WTC11 (cell line): ENCODE measurements around the gene PPCDC.

ENCODE experiments used
- CBFB ChIP-seq: sonication (generic); formaldehyde crosslinking; IDR thresholded peaks from 2 replicates; pipeline ENCODE4 v1.8.1; 2022; ENCODE audit warnings: mild to moderate bottlenecking, low read depth, missing genetic modification reagents
- CREB1 ChIP-seq: sonication (generic); formaldehyde crosslinking; IDR thresholded peaks from 2 replicates; pipeline ENCODE4 v1.8.0; 2023; ENCODE audit warnings: mild to moderate bottlenecking, missing genetic modification reagents
- EMX1 ChIP-seq: fragments of 250-450 bp; sonication (Bioruptor Pico); IDR thresholded peaks from 2 replicates; pipeline ENCODE4 v1.8.0; 2021; ENCODE audit warnings: mild to moderate bottlenecking
- MAX ChIP-seq: sonication (generic); formaldehyde crosslinking; IDR thresholded peaks from 2 replicates; pipeline ENCODE4 v1.8.0; 2022; ENCODE audit warnings: mild to moderate bottlenecking, missing genetic modification reagents
- NFE2L1 ChIP-seq: sonication (generic); formaldehyde crosslinking; IDR thresholded peaks from 2 replicates; pipeline ENCODE4 v1.8.1; 2023; ENCODE audit warnings: missing genetic modification reagents
- NR1H2 ChIP-seq: sonication (generic); formaldehyde crosslinking; IDR thresholded peaks from 2 replicates; pipeline ENCODE4 v1.9.0; 2021; ENCODE audit warnings: mild to moderate bottlenecking, moderate library complexity, missing genetic modification reagents
- NR3C1 ChIP-seq: sonication (generic); formaldehyde crosslinking; conservative IDR thresholded peaks from 2 replicates; pipeline ENCODE4 v1.8.1; 2023; ENCODE audit warnings: low read depth, mild to moderate bottlenecking, missing genetic modification reagents
- SMAD3 ChIP-seq: sonication (generic); formaldehyde crosslinking; IDR thresholded peaks from 2 replicates; pipeline ENCODE4 v1.8.0; 2022; ENCODE audit warnings: missing genetic modification reagents, mild to moderate bottlenecking, borderline replicate concordance
- STAT6 ChIP-seq: sonication (generic); formaldehyde crosslinking; conservative IDR thresholded peaks from 2 replicates; pipeline ENCODE4 v1.8.1; 2023; ENCODE audit warnings: mild to moderate bottlenecking, low read depth, missing genetic modification reagents, moderate library complexity
- ZNF263 ChIP-seq: sonication (generic); formaldehyde crosslinking; IDR thresholded peaks from 2 replicates; pipeline ENCODE4 v1.8.1; 2022; ENCODE audit warnings: low read depth, mild to moderate bottlenecking, moderate library complexity, missing genetic modification reagents
- TF ChIP-seq, protein P1 (sequence below): fragments of 200-600 bp; IDR thresholded peaks from 2 replicates; pipeline ENCODE4 v1.8.0; 2022; ENCODE audit warnings: antibody characterized with exemption
- TF ChIP-seq, protein P2 (sequence below): sonication (generic); formaldehyde crosslinking; IDR thresholded peaks from 2 replicates; pipeline ENCODE4 v1.8.0; 2023; ENCODE audit warnings: missing genetic modification reagents
- TF ChIP-seq, protein P3 (sequence below): sonication (generic); formaldehyde crosslinking; IDR thresholded peaks from 2 replicates; pipeline ENCODE4 v1.8.1; 2023; ENCODE audit warnings: mild to moderate bottlenecking, missing genetic modification reagents, moderate library complexity

DNA sequence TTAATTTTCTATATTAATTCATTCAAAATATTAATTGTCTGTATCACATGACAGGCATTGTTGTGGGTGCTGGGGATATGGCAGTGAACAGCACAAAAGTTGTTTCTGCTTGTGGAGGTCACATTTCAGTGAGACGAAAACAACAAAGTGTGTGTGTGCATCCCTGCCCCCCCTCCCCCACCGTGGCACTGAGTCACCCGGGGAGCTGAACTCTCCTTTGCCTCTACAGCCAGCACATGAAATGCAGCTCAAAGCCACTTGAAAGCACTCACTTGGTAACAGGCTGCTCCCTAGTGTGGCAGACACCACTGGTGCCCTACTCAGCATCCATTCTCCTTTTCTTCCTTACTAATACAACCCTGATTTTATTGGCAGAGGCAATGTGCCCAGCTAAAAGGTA, 44.9 kb upstream of the PPCDC start:
- no peak for TF ChIP-seq CBFB (CRISPR knock-in tag)
- TF ChIP-seq, protein P1, sequence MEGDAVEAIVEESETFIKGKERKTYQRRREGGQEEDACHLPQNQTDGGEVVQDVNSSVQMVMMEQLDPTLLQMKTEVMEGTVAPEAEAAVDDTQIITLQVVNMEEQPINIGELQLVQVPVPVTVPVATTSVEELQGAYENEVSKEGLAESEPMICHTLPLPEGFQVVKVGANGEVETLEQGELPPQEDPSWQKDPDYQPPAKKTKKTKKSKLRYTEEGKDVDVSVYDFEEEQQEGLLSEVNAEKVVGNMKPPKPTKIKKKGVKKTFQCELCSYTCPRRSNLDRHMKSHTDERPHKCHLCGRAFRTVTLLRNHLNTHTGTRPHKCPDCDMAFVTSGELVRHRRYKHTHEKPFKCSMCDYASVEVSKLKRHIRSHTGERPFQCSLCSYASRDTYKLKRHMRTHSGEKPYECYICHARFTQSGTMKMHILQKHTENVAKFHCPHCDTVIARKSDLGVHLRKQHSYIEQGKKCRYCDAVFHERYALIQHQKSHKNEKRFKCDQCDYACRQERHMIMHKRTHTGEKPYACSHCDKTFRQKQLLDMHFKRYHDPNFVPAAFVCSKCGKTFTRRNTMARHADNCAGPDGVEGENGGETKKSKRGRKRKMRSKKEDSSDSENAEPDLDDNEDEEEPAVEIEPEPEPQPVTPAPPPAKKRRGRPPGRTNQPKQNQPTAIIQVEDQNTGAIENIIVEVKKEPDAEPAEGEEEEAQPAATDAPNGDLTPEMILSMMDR = no peak
- TF ChIP-seq STAT6 = no peak
- TF ChIP-seq NFE2L1 (CRISPR knock-in tag) = no peak
- TF ChIP-seq, protein P2, sequence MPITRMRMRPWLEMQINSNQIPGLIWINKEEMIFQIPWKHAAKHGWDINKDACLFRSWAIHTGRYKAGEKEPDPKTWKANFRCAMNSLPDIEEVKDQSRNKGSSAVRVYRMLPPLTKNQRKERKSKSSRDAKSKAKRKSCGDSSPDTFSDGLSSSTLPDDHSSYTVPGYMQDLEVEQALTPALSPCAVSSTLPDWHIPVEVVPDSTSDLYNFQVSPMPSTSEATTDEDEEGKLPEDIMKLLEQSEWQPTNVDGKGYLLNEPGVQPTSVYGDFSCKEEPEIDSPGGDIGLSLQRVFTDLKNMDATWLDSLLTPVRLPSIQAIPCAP = no peak
- no peak for TF ChIP-seq NR3C1
- TF ChIP-seq CREB1 (CRISPR knock-in tag) = no peak
- TF ChIP-seq, protein P3, sequence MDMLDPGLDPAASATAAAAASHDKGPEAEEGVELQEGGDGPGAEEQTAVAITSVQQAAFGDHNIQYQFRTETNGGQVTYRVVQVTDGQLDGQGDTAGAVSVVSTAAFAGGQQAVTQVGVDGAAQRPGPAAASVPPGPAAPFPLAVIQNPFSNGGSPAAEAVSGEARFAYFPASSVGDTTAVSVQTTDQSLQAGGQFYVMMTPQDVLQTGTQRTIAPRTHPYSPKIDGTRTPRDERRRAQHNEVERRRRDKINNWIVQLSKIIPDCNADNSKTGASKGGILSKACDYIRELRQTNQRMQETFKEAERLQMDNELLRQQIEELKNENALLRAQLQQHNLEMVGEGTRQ = no peak
- no peak for TF ChIP-seq MAX (CRISPR knock-in tag)
- TF ChIP-seq SMAD3 (CRISPR knock-in tag) = no peak
- TF ChIP-seq NR1H2 (CRISPR knock-in tag) = no peak
- TF ChIP-seq EMX1 = no peak
- TF ChIP-seq ZNF263 (CRISPR knock-in tag) = no peak
